HCT116 (cell line): Measurements from ENCODE around the gene PLSCR4. TPM values are rescaled to one million over a fixed set of nuclear protein-coding genes. Genes with fewer than 3 reads are reported as not detected.

Experiments
- ATAC-seq: fragments of 200-7000 bp; cut with Tn5 transposase; 2 replicates; pipeline ENCODE4 v1.9.1; 2020; ENCODE audit warnings: mild to moderate bottlenecking, moderate library complexity
- BruUV-seq: library from RNA; stranded (reverse); fragments of 400-500 nt; replicated peaks from 2 replicates; lab custom pipeline; 2021; lab: Mats Ljungman, UMichigan
- CTCF ChIA-PET: fragments of 300-600 bp; sonication (Branson Sonifier 250); formaldehyde crosslinking; loops from one replicate; lab custom pipeline; 2021; ENCODE audit warnings: antibody characterized with exemption; lab: Charles Lee
- POLR2A ChIA-PET: fragments of 300-600, 350-600 bp; sonication (Branson Sonifier 250); formaldehyde crosslinking; loops from one replicate; lab custom pipeline; 2021; ENCODE audit warnings: antibody characterized with exemption; lab: Charles Lee
- RAD21 ChIA-PET, 2 experiments: fragments of 300-600 bp; sonication (Branson Sonifier 250); formaldehyde crosslinking; loops; one replicate each; lab custom pipeline; 2023; ENCODE audit warnings: low total read pairs in 2 of 2; ENCODE audit not compliant: uncharacterized antibody in 2 of 2, unreplicated experiment in 2 of 2, low non-redundant PET in 1 of 2; lab: Charles Lee
- DNase-seq: peaks from one replicate; pipeline ENCODE4 v3.0.0-alpha.2; 2010; ENCODE audit warnings: low read depth, low spot score
- H2AFZ ChIP-seq: fragments of 200-600 bp; shearing (Covaris generic), sonication (generic); 2 replicates; pipeline ENCODE4 v1.6.1; 2017; ENCODE audit warnings: low read depth, mixed run types, mixed read lengths, antibody characterized with exemption, low read length; ENCODE audit not compliant: poor library complexity, severe bottlenecking
- H3K27ac ChIP-seq: 2 replicates; pipeline ENCODE4 v1.5.1; 2012; ENCODE audit warnings: low read depth, low read length
- H3K27me3 ChIP-seq: fragments of 200-600 bp; sonication (generic); 2 replicates; pipeline ENCODE4 v1.6.1; 2016; ENCODE audit warnings: mixed run types, low read length, mixed read lengths; ENCODE audit not compliant: insufficient read depth
- H3K36me3 ChIP-seq, 2 experiments: fragments of 200-500 bp in 1 of 2; fragments of 200-600 bp in 1 of 2; sonication (Bioruptor generic) in 1 of 2; sonication (generic) in 1 of 2; 2 replicates each; pipeline versions ENCODE4 v1.5.1 to v1.6.1; 2014 to 2016; ENCODE audit warnings: low read length in 2 of 2, inconsistent platforms in 1 of 2, mixed read lengths in 1 of 2, mixed run types in 1 of 2; ENCODE audit not compliant: insufficient read depth in 2 of 2, control insufficient read depth in 1 of 2
- H3K4me1 ChIP-seq, 2 experiments: fragments of 200-600 bp in 1 of 2; sonication (generic) in 1 of 2; 2 replicates each; pipeline versions ENCODE4 v1.5.1 to v1.6.1; 2012 to 2017; ENCODE audit warnings: low read length in 2 of 2, inconsistent platforms in 1 of 2, mild to moderate bottlenecking in 1 of 2, mixed read lengths in 1 of 2, mixed run types in 1 of 2, moderate library complexity in 1 of 2; ENCODE audit not compliant: insufficient read depth in 2 of 2, control insufficient read depth in 1 of 2
- H3K4me2 ChIP-seq: fragments of 200-600 bp; sonication (generic); 2 replicates; pipeline ENCODE4 v1.6.1; 2017; ENCODE audit warnings: mixed run types, low read length, mixed read lengths
- H3K4me3 ChIP-seq, 2 experiments: fragments of 200-600 bp in 1 of 2; sonication (generic) in 1 of 2; replicated peaks in 1 of 2; 2 replicates each; pipeline ENCODE4 v1.5.1; 2011 to 2016; ENCODE audit warnings: low read length in 2 of 2, control low read depth in 1 of 2, low read depth in 1 of 2, mild to moderate bottlenecking in 1 of 2, mixed read lengths in 1 of 2, mixed run types in 1 of 2
- H3K79me2 ChIP-seq: fragments of 200-600 bp; sonication (generic); 2 replicates; pipeline ENCODE4 v1.6.1; 2017; ENCODE audit warnings: mild to moderate bottlenecking, mixed run types, low read length, moderate library complexity, mixed read lengths; ENCODE audit not compliant: insufficient read depth
- H3K9ac ChIP-seq: fragments of 200-600 bp; sonication (generic); 2 replicates; pipeline ENCODE4 v1.6.1; 2016; ENCODE audit warnings: low read length, mixed read lengths
- H3K9me2 ChIP-seq: fragments of 200-600 bp; sonication (generic), shearing (Covaris generic); 2 replicates; pipeline ENCODE4 v1.6.1; 2017; ENCODE audit warnings: mixed run types, mild to moderate bottlenecking, moderate library complexity; ENCODE audit not compliant: insufficient read depth
- H3K9me3 ChIP-seq, 2 experiments: fragments of 200-500 bp in 1 of 2; fragments of 200-600 bp in 1 of 2; sonication (Bioruptor generic) in 1 of 2; sonication (generic) in 1 of 2; 2 replicates each; pipeline ENCODE4 v1.6.1; 2014 to 2017; ENCODE audit warnings: low read length in 2 of 2, mixed read lengths in 2 of 2, inconsistent platforms in 1 of 2, low read depth in 1 of 2, mild to moderate bottlenecking in 1 of 2, mixed run types in 1 of 2, moderate library complexity in 1 of 2; ENCODE audit not compliant: control insufficient read depth in 1 of 2, insufficient read depth in 1 of 2
- H4K20me1 ChIP-seq: fragments of 200-600 bp; sonication (generic), shearing (Covaris generic); 2 replicates; pipeline ENCODE4 v1.6.1; 2017; ENCODE audit warnings: mixed run types, mild to moderate bottlenecking, moderate library complexity; ENCODE audit not compliant: insufficient read depth
- EGR1 ChIP-seq: IDR thresholded peaks from 2 replicates; pipeline ENCODE4 v1.6.1; 2012; ENCODE audit warnings: low read depth
- EZH2 ChIP-seq: fragments of 200-600 bp; sonication (generic); IDR thresholded peaks from 2 replicates; pipeline ENCODE4 v1.6.1; 2017; ENCODE audit warnings: antibody characterized with exemption, mixed run types
- EZH2phosphoT487 ChIP-seq: fragments of 200-600 bp; IDR thresholded peaks from 2 replicates; pipeline ENCODE4 v1.6.1; 2018; ENCODE audit warnings: antibody characterized with exemption, borderline replicate concordance
- POLR2AphosphoS5 ChIP-seq: IDR thresholded peaks from 2 replicates; pipeline ENCODE4 v1.6.1; 2011; ENCODE audit warnings: mild to moderate bottlenecking, low read depth, low read length, moderate library complexity
- YY1 ChIP-seq: IDR thresholded peaks from 2 replicates; pipeline ENCODE4 v1.6.1; 2011; ENCODE audit warnings: low read length, low read depth, moderate library complexity, mild to moderate bottlenecking; ENCODE audit not compliant: insufficient replicate concordance; ENCODE audit errors: extremely low read depth
- ZFX ChIP-seq: fragments of 450-650 bp; IDR thresholded peaks from 2 replicates; pipeline ENCODE4 v1.6.1; 2017
- intact Hi-C: fragments of 100-400 bp; cut with micrococcal nuclease; formaldehyde crosslinking; loops from 2 replicates; pipeline ENCODE4 v1.10.0; 2022
- total RNA-seq: library from RNA; stranded (reverse); gene quantifications from one replicate; pipeline ENCODE4 v1.2.1, GENCODE V29; 2021; ENCODE audit not compliant: unreplicated experiment
- TF ChIP-seq, protein P1 (sequence below): IDR thresholded peaks from 2 replicates; pipeline ENCODE4 v1.6.1; 2012; ENCODE audit warnings: low read depth
- TF ChIP-seq, protein P2 (sequence below): IDR thresholded peaks from 2 replicates; pipeline ENCODE4 v1.6.1; 2011; ENCODE audit warnings: mild to moderate bottlenecking, low read length, moderate library complexity; ENCODE audit not compliant: insufficient replicate concordance; ENCODE audit errors: extremely low read depth
- TF ChIP-seq, protein P3 (sequence below), 3 experiments: fragments of 200-600 bp in 1 of 3; sonication (generic) in 1 of 3; IDR thresholded peaks in 2 of 3; conservative IDR thresholded peaks in 1 of 3; 2 replicates each; pipeline ENCODE4 v1.5.1; 2012 to 2017; ENCODE audit warnings: low read depth in 2 of 3, low read length in 2 of 3, antibody characterized with exemption in 1 of 3, borderline replicate concordance in 1 of 3, control low read depth in 1 of 3, mild to moderate bottlenecking in 1 of 3, mixed read lengths in 1 of 3, mixed run types in 1 of 3, moderate library complexity in 1 of 3; ENCODE audit not compliant: insufficient read depth in 1 of 3

The PLSCR4 gene
- total RNA-seq, 1 experiment from 2014 or later: 4.1 TPM

DNA sequence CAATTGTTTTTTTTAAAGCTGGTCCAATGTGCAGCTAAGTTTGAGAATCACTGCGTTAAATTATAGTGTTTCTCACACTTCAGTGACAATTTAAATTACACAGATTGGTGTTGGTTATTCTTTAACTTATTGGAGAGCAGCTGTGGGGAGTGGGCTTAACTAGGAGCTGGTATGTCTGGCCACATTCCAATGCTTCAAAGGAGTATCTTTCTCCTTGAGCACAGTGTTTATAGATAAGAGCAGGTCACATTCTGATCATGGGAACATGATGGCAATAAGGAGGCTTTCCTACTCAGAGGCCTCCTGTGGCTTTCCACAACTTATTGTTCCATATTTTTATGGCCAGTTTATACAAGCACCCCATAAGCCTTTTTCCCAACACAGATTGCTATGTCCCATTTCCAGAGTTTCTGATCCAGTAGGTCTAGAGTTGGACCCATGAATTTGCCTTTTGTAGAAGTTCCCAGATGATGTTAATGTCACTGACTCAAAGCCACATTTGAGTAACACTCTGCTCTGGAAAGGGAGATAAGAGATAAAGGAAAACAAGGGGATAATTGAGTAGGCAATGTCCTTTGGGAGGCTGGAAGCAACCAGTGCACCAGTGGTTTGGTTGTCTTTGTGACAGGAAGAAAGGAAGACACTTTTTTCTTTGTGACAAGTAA is 33.0 kb upstream of the PLSCR4 start:
- Histone ChIP-seq H3K27me3 (no peaks in the 10 kb centered on the region), H3K9ac (no peak overlapping the region), H3K36me3 (no peaks in the 10 kb centered on the region), H3K4me1 (no peaks in the 10 kb centered on the region), H3K27ac (no peak overlapping the region), H2AFZ (no peak overlapping the region), H3K9me2 (no peaks in the 10 kb centered on the region), H3K4me3 (no peak overlapping the region), H3K9me3 (no peaks in the 10 kb centered on the region), H3K79me2 (no peaks in the 10 kb centered on the region), H4K20me1 (no peaks in the 10 kb centered on the region), H3K4me2 (no peak overlapping the region)
- ChIA-PET RAD21 (no interaction called here), POLR2A (no interaction called here), CTCF (no interaction called here)
- no TSS peak for BruUV-seq
- intact Hi-C loops: no loop called here
- ATAC-seq (no peak), DNase-seq (no peak)
- TF ChIP-seq ZFX (no peak), YY1 (no peak), EZH2 (no peak), POLR2AphosphoS5 (no peak), EZH2phosphoT487 (no peak), EGR1 (no peak)
- TF ChIP-seq, protein P1, sequence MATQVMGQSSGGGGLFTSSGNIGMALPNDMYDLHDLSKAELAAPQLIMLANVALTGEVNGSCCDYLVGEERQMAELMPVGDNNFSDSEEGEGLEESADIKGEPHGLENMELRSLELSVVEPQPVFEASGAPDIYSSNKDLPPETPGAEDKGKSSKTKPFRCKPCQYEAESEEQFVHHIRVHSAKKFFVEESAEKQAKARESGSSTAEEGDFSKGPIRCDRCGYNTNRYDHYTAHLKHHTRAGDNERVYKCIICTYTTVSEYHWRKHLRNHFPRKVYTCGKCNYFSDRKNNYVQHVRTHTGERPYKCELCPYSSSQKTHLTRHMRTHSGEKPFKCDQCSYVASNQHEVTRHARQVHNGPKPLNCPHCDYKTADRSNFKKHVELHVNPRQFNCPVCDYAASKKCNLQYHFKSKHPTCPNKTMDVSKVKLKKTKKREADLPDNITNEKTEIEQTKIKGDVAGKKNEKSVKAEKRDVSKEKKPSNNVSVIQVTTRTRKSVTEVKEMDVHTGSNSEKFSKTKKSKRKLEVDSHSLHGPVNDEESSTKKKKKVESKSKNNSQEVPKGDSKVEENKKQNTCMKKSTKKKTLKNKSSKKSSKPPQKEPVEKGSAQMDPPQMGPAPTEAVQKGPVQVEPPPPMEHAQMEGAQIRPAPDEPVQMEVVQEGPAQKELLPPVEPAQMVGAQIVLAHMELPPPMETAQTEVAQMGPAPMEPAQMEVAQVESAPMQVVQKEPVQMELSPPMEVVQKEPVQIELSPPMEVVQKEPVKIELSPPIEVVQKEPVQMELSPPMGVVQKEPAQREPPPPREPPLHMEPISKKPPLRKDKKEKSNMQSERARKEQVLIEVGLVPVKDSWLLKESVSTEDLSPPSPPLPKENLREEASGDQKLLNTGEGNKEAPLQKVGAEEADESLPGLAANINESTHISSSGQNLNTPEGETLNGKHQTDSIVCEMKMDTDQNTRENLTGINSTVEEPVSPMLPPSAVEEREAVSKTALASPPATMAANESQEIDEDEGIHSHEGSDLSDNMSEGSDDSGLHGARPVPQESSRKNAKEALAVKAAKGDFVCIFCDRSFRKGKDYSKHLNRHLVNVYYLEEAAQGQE: no peak
- TF ChIP-seq, protein P2, sequence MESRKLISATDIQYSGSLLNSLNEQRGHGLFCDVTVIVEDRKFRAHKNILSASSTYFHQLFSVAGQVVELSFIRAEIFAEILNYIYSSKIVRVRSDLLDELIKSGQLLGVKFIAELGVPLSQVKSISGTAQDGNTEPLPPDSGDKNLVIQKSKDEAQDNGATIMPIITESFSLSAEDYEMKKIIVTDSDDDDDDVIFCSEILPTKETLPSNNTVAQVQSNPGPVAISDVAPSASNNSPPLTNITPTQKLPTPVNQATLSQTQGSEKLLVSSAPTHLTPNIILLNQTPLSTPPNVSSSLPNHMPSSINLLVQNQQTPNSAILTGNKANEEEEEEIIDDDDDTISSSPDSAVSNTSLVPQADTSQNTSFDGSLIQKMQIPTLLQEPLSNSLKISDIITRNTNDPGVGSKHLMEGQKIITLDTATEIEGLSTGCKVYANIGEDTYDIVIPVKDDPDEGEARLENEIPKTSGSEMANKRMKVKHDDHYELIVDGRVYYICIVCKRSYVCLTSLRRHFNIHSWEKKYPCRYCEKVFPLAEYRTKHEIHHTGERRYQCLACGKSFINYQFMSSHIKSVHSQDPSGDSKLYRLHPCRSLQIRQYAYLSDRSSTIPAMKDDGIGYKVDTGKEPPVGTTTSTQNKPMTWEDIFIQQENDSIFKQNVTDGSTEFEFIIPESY: no peak
- TF ChIP-seq, protein P3, sequence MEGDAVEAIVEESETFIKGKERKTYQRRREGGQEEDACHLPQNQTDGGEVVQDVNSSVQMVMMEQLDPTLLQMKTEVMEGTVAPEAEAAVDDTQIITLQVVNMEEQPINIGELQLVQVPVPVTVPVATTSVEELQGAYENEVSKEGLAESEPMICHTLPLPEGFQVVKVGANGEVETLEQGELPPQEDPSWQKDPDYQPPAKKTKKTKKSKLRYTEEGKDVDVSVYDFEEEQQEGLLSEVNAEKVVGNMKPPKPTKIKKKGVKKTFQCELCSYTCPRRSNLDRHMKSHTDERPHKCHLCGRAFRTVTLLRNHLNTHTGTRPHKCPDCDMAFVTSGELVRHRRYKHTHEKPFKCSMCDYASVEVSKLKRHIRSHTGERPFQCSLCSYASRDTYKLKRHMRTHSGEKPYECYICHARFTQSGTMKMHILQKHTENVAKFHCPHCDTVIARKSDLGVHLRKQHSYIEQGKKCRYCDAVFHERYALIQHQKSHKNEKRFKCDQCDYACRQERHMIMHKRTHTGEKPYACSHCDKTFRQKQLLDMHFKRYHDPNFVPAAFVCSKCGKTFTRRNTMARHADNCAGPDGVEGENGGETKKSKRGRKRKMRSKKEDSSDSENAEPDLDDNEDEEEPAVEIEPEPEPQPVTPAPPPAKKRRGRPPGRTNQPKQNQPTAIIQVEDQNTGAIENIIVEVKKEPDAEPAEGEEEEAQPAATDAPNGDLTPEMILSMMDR (IDR thresholded peaks at IDR 0.05 in 2 of 3, conservative IDR thresholded peaks at IDR 0.05 in 1 of 3; ENCODE audit: borderline replicate concordance in 1 of 3, insufficient read depth in 1 of 3, low read depth in 2 of 3, low read length in 2 of 3): no peak
